ENCODE results near the gene PPID.
"Not testable (repeated sequence)": the region's sequence is repeated elsewhere in the genome, so short reads cannot be mapped to it uniquely, and the experiment has no call there.

Gene PPID

GRCh38 chr4:158729716-158730559 lies 6.7 kb upstream of the PPID start:
- DNase-seq: peak; percentile 39

- DNase-seq: no peak
These were observed 5.0 kb upstream of the PPID start for GRCh38 chr4:158728236-158728635.

- no peak for DNase-seq
These were observed 3.4 kb upstream of the PPID start for GRCh38 chr4:158726633-158727032.

GRCh38 chr4:158724637-158725036 lies 1.4 kb upstream of the PPID start:
- DNase-seq: no peak

- no peak for DNase-seq
These were observed 792 bp downstream of the PPID start for GRCh38 chr4:158722291-158722916.

GRCh38 chr4:158721680-158722079 lies 1.5 kb downstream of the PPID start:
- DNase-seq: no peak

- DNase-seq: no peak
These were observed 7.4 kb downstream of the PPID start for GRCh38 chr4:158715802-158716201.

- no peak for DNase-seq
These were observed 8.3 kb downstream of the PPID start for GRCh38 chr4:158714937-158715336.

GRCh38 chr4:158712622-158713021 lies 10.6 kb downstream of the PPID start:
- not testable (repeated sequence) for DNase-seq

- DNase-seq: no peak
These were observed 12.4 kb downstream of the PPID start for GRCh38 chr4:158710814-158711213.

- DNase-seq: no peak
These were observed 18.9 kb downstream of the PPID start for GRCh38 chr4:158704274-158704673.

GRCh38 chr4:158688813-158689212 lies 34.4 kb downstream of the PPID start:
- no peak for DNase-seq

GRCh38 chr4:158682066-158682465 lies 41.1 kb downstream of the PPID start:
- DNase-seq: no peak

GRCh38 chr4:158681629-158682028 lies 41.6 kb downstream of the PPID start:
- DNase-seq: no peak

GRCh38 chr4:158678767-158679166 lies 44.4 kb downstream of the PPID start:
- DNase-seq: no peak

- no peak for DNase-seq
These were observed 47.1 kb downstream of the PPID start for GRCh38 chr4:158676076-158676475.

- no peak for DNase-seq
These were observed 49.6 kb downstream of the PPID start for GRCh38 chr4:158673633-158674032.

- peak; percentile 99 for DNase-seq
These were observed 51.0 kb downstream of the PPID start, which contains the start of gene ETFDH for GRCh38 chr4:158671915-158672806. Gene ETFDH, plus strand, starts transcription at chr4:158672296. Its CDS starts 161 bp downstream, at chr4:158672457.

- no peak for DNase-seq
These were observed 51.6 kb downstream of the PPID start, which contains the start of gene C4orf46 for GRCh38 chr4:158671665-158671914. Gene C4orf46, minus strand, starts transcription at chr4:158671887. Its CDS starts 86 bp downstream, at chr4:158671801.

GRCh38 chr4:158670975-158671664 lies 52.1 kb downstream of the PPID start:
- peak; percentile 70 for DNase-seq

GRCh38 chr4:158669310-158669709 lies 53.9 kb downstream of the PPID start:
- no peak for DNase-seq

GRCh38 chr4:158667651-158668198 lies 55.5 kb downstream of the PPID start:
- DNase-seq: no peak

- no peak for DNase-seq
These were observed 56.3 kb downstream of the PPID start for GRCh38 chr4:158666892-158667291.

Data from NCI-H1092 (cell line).